Lung (tissue), 12 donors: ENCODE measurements around the gene C1orf116. TPM values are rescaled to one million over a fixed set of nuclear protein-coding genes. Genes with fewer than 3 reads are reported as not detected.
A peak's percentile ranks its signal among the peaks of the same experiment; 100 is the strongest.

ENCODE experiments used
- ATAC-seq: fragments of 200-7000 bp; cut with Tn5 transposase; one replicate; pipeline ENCODE4 v1.9.1; 2020; ENCODE audit warnings: moderate number of reproducible peaks; ENCODE audit not compliant: insufficient read depth, low FRiP score
- DNase-seq, 3 donors: peaks; one replicate each; pipeline ENCODE4 v3.0.0-alpha.2; 2013 to 2017
- H3K27ac ChIP-seq, 2 donors: one replicate each; pipeline ENCODE4 v1.5.1; 2013; ENCODE audit warnings: mild to moderate bottlenecking in 2 of 2, moderate library complexity in 2 of 2, control low read depth in 1 of 2, inconsistent platforms in 1 of 2, low read depth in 1 of 2, low read length in 1 of 2
- H3K27me3 ChIP-seq, 3 donors: one replicate each; pipeline ENCODE4 v1.5.1; 2013; ENCODE audit warnings: low read length in 2 of 3; ENCODE audit not compliant: control insufficient read depth in 3 of 3, insufficient read depth in 3 of 3
- H3K36me3 ChIP-seq, 4 donors: one replicate each; pipeline ENCODE4 v1.5.1; 2013; ENCODE audit warnings: low read length in 4 of 4, mild to moderate bottlenecking in 1 of 4, moderate library complexity in 1 of 4; ENCODE audit not compliant: control insufficient read depth in 4 of 4, insufficient read depth in 4 of 4
- H3K4me1 ChIP-seq, 5 donors: one replicate each; pipeline ENCODE4 v1.5.1; 2013; ENCODE audit warnings: low read length in 5 of 5, mild to moderate bottlenecking in 2 of 5, moderate library complexity in 1 of 5; ENCODE audit not compliant: control insufficient read depth in 5 of 5, insufficient read depth in 5 of 5
- H3K4me3 ChIP-seq: one replicate; pipeline ENCODE4 v1.5.1; 2013; ENCODE audit warnings: mild to moderate bottlenecking, control low read depth, moderate library complexity
- H3K9ac ChIP-seq, 2 donors: one replicate each; pipeline ENCODE4 v1.5.1; 2013; ENCODE audit warnings: low read length in 2 of 2, control low read depth in 1 of 2; ENCODE audit not compliant: insufficient read depth in 1 of 2
- H3K9me3 ChIP-seq, 4 donors: one replicate each; pipeline ENCODE4 v1.5.1; 2013; ENCODE audit warnings: low read length in 3 of 4, mild to moderate bottlenecking in 1 of 4, moderate library complexity in 1 of 4; ENCODE audit not compliant: control insufficient read depth in 4 of 4, insufficient read depth in 3 of 4
- CTCF ChIP-seq: IDR thresholded peaks from 2 replicates; pipeline ENCODE4 v1.5.1; 2012; ENCODE audit warnings: mild to moderate bottlenecking; ENCODE audit errors: control extremely low read depth, extremely low read depth
- WGBS, 2 donors: extraction: QIAGEN DNeasy Blood & Tissue Kit; methylation state at CpG; one replicate each; pipeline ENCODE4 v1.1.7; 2013; 5-methylcytosine and 5-hydroxymethylcytosine counted together
- polyA plus RNA-seq, 2 donors: library from polyadenylated mRNA; stranded (reverse); fragments of 200-250 nt; gene quantifications; one replicate each; pipeline ENCODE4 v1.2.1, GENCODE V29; 2013
- total RNA-seq, 2 donors: library from RNA; depleted of rRNA in 1 of 2; stranded (reverse); fragments of >200 nt in 1 of 2; gene quantifications; one replicate each; pipeline ENCODE4 v1.2.1, GENCODE V29; 2014 to 2021
- donor health status: control.
- donor health status: control.
- donor health status: Bipolar disorder and iron deficiency.
- donor health status: healthy.
- donor health status: DM: yes; HTN: yes; CAD: no.

The C1orf116 gene
- total and polyA plus RNA-seq, 4 donors, result 27.7 to 130 (median 91.6) TPM

GRCh38 chr1:207025146-207025880 lies 7.2 kb downstream of the C1orf116 start:
- Histone ChIP-seq H3K27me3 (no peaks in the 10 kb centered on the region), H3K4me3 (no peak overlapping the region), H3K9me3 (no peaks in the 10 kb centered on the region), H3K4me1 (peaks cover 0 to 26% (median 17%) of the 10 kb centered on the region in 5 donors), H3K27ac (peak overlapping the region; percentile 79 to 95), H3K36me3 (peaks cover 0 to 4% (median 0%) of the 10 kb centered on the region in 4 donors), H3K9ac (no peak overlapping the region)
- 46 to 51% methylated on average over 4 to 5 of the region's 5 CpGs for WGBS, 2 donors
- no peak for TF ChIP-seq CTCF
- ATAC-seq, result peak; percentile 48
- peak; percentile 67 to 87 (median 71) for DNase-seq

- no peak for ATAC-seq
- Histone ChIP-seq H3K36me3 (peaks cover 0 to 4% (median 0%) of the 10 kb centered on the region in 4 donors), H3K27me3 (no peaks in the 10 kb centered on the region), H3K27ac (peak overlapping the region; percentile 79 to 95), H3K9me3 (no peaks in the 10 kb centered on the region), H3K4me1 (peaks cover 0 to 26% (median 19%) of the 10 kb centered on the region in 5 donors), H3K4me3 (no peak overlapping the region), H3K9ac (peak overlapping the region in 1 of 2 donors; percentile 39)
- WGBS, 2 donors, result 40 to 59% methylated on average over 16 to 18 of the region's 18 CpGs
- TF ChIP-seq CTCF, result no peak
- DNase-seq, result no peak
These were observed 8.1 kb downstream of the C1orf116 start for GRCh38 chr1:207024202-207025145.

- peak overlapping the region; percentile 68 to 95 for H3K27ac ChIP-seq
- H3K9me3 ChIP-seq, result no peaks in the 10 kb centered on the region
- H3K27me3 ChIP-seq, result no peaks in the 10 kb centered on the region
- DNase-seq (no peak), ATAC-seq (no peak)
- no peak overlapping the region for H3K9ac ChIP-seq
- H3K36me3 ChIP-seq, result peaks cover 0 to 4% (median 0%) of the 10 kb centered on the region in 4 donors
- H3K4me1 ChIP-seq, result peaks cover 0 to 26% (median 17%) of the 10 kb centered on the region in 5 donors
- H3K4me3 ChIP-seq, result no peak overlapping the region
- 83 to 88% methylated on average over 6 to 8 of the region's 8 CpGs for WGBS, 2 donors
- no peak for TF ChIP-seq CTCF
These were observed 9.4 kb downstream of the C1orf116 start for GRCh38 chr1:207022996-207023679.
